ENCODE measurements around the gene LMAN1. TPM values are rescaled to one million over a fixed set of nuclear protein-coding genes. Genes with fewer than 3 reads are reported as not detected.

The LMAN1 gene
- total RNA-seq, 1 experiment from 2014 or later: 73.7 TPM

- Histone ChIP-seq H3K9me2 (ENCODE audit: insufficient read depth) (no peaks in the 10 kb centered on the region), H3K4me3 (replicated peaks in 1 of 2; ENCODE audit: low read depth in 1 of 2, low read length in 2 of 2) (no peak overlapping the region), H3K4me2 (ENCODE audit: low read length) (peak overlapping the region; percentile 87; the same call in 1 of the 2 replicates), H3K4me1 (ENCODE audit: control insufficient read depth in 1 of 2, insufficient read depth in 2 of 2, low read length in 2 of 2) (peaks cover 4 to 19% of the 10 kb centered on the region in 2 experiments; a peak in 2 of 4 replicates), H2AFZ (ENCODE audit: low read depth, low read length, poor library complexity, severe bottlenecking) (peak overlapping the region; percentile 96), H3K27me3 (ENCODE audit: insufficient read depth, low read length) (no peaks in the 10 kb centered on the region), H3K9me3 (ENCODE audit: control insufficient read depth in 1 of 2, insufficient read depth in 1 of 2, low read depth in 1 of 2, low read length in 2 of 2) (no peaks in the 10 kb centered on the region), H4K20me1 (ENCODE audit: insufficient read depth) (peaks cover 4% of the 10 kb centered on the region; the same call in 1 of the 2 replicates), H3K79me2 (ENCODE audit: insufficient read depth, low read length) (peaks cover 36% of the 10 kb centered on the region), H3K27ac (ENCODE audit: low read depth, low read length) (no peak overlapping the region), H3K9ac (ENCODE audit: low read length) (no peak overlapping the region), H3K36me3 (ENCODE audit: control insufficient read depth in 1 of 2, insufficient read depth in 2 of 2, low read length in 2 of 2) (peaks cover 5 to 18% of the 10 kb centered on the region in 2 experiments; a peak in 2 of 4 replicates)
- no peak for ATAC-seq
- intact Hi-C loops (cut with micrococcal nuclease): no loop called here
- CTCF ChIA-PET: interaction anchor here (1.4 to 1.8 kb wide), 2 partner anchors 42 to 52 kb away, joined by 3 to 8 read pairs; no protein-coding TSS in a partner anchor
- RAD21 ChIA-PET (ENCODE audit: low non-redundant PET in 1 of 2, low total read pairs in 2 of 2, uncharacterized antibody in 2 of 2, unreplicated experiment in 2 of 2): no interaction called here
- POLR2A ChIA-PET: no interaction called here
- no peak for TF ChIP-seq SRF (IDR thresholded peaks at IDR 0.05; ENCODE audit: low read depth)
- TF ChIP-seq ZBTB33 (IDR thresholded peaks at IDR 0.05; ENCODE audit: extremely low read depth, insufficient replicate concordance, low read length): no peak
- BruUV-seq (replicated peaks): no TSS peak
- no peak for DNase-seq (ENCODE audit: low read depth, low spot score)
These were observed 1.3 kb upstream of the LMAN1 start for GRCh38 chr18:59360381-59360780.

GRCh38 chr18:59359576-59359952 lies 499 bp upstream of the LMAN1 start:
- peak; percentile 46 for ATAC-seq
- RAD21 ChIA-PET (ENCODE audit: low non-redundant PET in 1 of 2, low total read pairs in 2 of 2, uncharacterized antibody in 2 of 2, unreplicated experiment in 2 of 2): no interaction called here
- Histone ChIP-seq H2AFZ (ENCODE audit: low read depth, low read length, poor library complexity, severe bottlenecking) (peak overlapping the region; percentile 96), H3K27me3 (ENCODE audit: insufficient read depth, low read length) (no peaks in the 10 kb centered on the region), H3K79me2 (ENCODE audit: insufficient read depth, low read length) (peaks cover 42% of the 10 kb centered on the region), H3K27ac (ENCODE audit: low read depth, low read length) (no peak overlapping the region), H4K20me1 (ENCODE audit: insufficient read depth) (peaks cover 4% of the 10 kb centered on the region; the same call in 1 of the 2 replicates), H3K4me3 (replicated peaks in 1 of 2; ENCODE audit: low read depth in 1 of 2, low read length in 2 of 2) (peak overlapping the region; percentile 44 to 92), H3K4me2 (ENCODE audit: low read length) (peak overlapping the region; percentile 87), H3K36me3 (ENCODE audit: control insufficient read depth in 1 of 2, insufficient read depth in 2 of 2, low read length in 2 of 2) (peaks cover 14 to 27% of the 10 kb centered on the region in 2 experiments; a peak in 3 of 4 replicates), H3K9ac (ENCODE audit: low read length) (peak overlapping the region; percentile 57), H3K9me3 (ENCODE audit: control insufficient read depth in 1 of 2, insufficient read depth in 1 of 2, low read depth in 1 of 2, low read length in 2 of 2) (no peaks in the 10 kb centered on the region), H3K9me2 (ENCODE audit: insufficient read depth) (no peaks in the 10 kb centered on the region), H3K4me1 (ENCODE audit: control insufficient read depth in 1 of 2, insufficient read depth in 2 of 2, low read length in 2 of 2) (peaks cover 4 to 19% of the 10 kb centered on the region in 2 experiments; a peak in 2 of 4 replicates)
- CTCF ChIA-PET: interaction anchor here (1.0 to 1.8 kb wide), 3 partner anchors 43 to 289 kb away, joined by 3 to 8 read pairs (median 3); no protein-coding TSS in a partner anchor
- POLR2A ChIA-PET: interaction anchor here (0.6 to 1.3 kb wide), 7 partner anchors 9 to 926 kb away, joined by 3 to 6 read pairs (median 3); no protein-coding TSS in a partner anchor
- BruUV-seq (replicated peaks): no TSS peak
- DNase-seq (ENCODE audit: low read depth, low spot score): no peak
- intact Hi-C loops (cut with micrococcal nuclease): loop anchor here (5.0 kb wide), 1 partner anchor 43 kb away; no protein-coding TSS in a partner anchor
- TF ChIP-seq SP1 (IDR thresholded peaks at IDR 0.05; ENCODE audit: low read depth): no peak
- no peak for TF ChIP-seq RAD21 (IDR thresholded peaks at IDR 0.05; ENCODE audit: low read depth)
- no peak for TF ChIP-seq JUND (IDR thresholded peaks at IDR 0.05)
- no peak for TF ChIP-seq FOSL1 (IDR thresholded peaks at IDR 0.05; ENCODE audit: low read depth)
- TF ChIP-seq ZBTB33 (IDR thresholded peaks at IDR 0.05; ENCODE audit: extremely low read depth, insufficient replicate concordance, low read length): no peak
- no peak for TF ChIP-seq CBX3 (IDR thresholded peaks at IDR 0.05; ENCODE audit: low read depth)
- no peak for TF ChIP-seq CTCF (IDR thresholded peaks at IDR 0.05 in 2 of 3, conservative IDR thresholded peaks at IDR 0.05 in 1 of 3; ENCODE audit: borderline replicate concordance in 1 of 3, insufficient read depth in 1 of 3, low read depth in 2 of 3, low read length in 2 of 3)
- TF ChIP-seq EGR1 (IDR thresholded peaks at IDR 0.05; ENCODE audit: low read depth): no peak

Measured in HCT116 (cell line).